ENCODE results near the gene CAPN11.

CAPN11 gene

GRCh38 chr6:44171899-44172546 lies 13.4 kb downstream of the CAPN11 start:
- ChIA-PET CTCF (interaction anchor here (0.6 to 3.3 kb wide), 44 partner anchors 9 to 980 kb away, joined by 3 to 114 read pairs (median 7); partner anchors contain the start of genes AARS2, HSP90AB1, SLC29A1 and SLC35B2), POLR2A (interaction anchor here (0.6 to 1.9 kb wide), 7 partner anchors 13 to 728 kb away, joined by 3 to 11 read pairs (median 7); partner anchors contain the start of genes HSP90AB1, SLC29A1 and SLC35B2)
- Histone ChIP-seq H3K4me1 (ENCODE audit: control insufficient read depth, insufficient read depth, low read length) (no peaks in the 10 kb centered on the region), H3K36me3 (ENCODE audit: control insufficient read depth in 2 of 2, insufficient read depth in 1 of 2, low read length in 2 of 2) (no peaks in the 10 kb centered on the region), H3K27ac (ENCODE audit: extremely low read depth, low read depth, low read length) (no peak overlapping the region), H3K9me3 (ENCODE audit: control insufficient read depth, insufficient read depth, low read depth, low read length) (no peaks in the 10 kb centered on the region), H3K4me3 (ENCODE audit: low read depth, low read length) (no peak overlapping the region)
- no peak for TF ChIP-seq SP3 (tag by site-specific recombination; IDR thresholded peaks at IDR 0.05)
- TF ChIP-seq ZNF366 (tag by site-specific recombination; conservative IDR thresholded peaks at IDR 0.05): no peak
- no peak for TF ChIP-seq GLIS1 (tag by site-specific recombination; IDR thresholded peaks at IDR 0.05)
- TF ChIP-seq HOXD13 (CRISPR knock-in tag; IDR thresholded peaks at IDR 0.05; ENCODE audit: borderline replicate concordance): no peak

GRCh38 chr6:44172731-44173500 lies 14.3 kb downstream of the CAPN11 start:
- H3K27ac ChIP-seq (ENCODE audit: extremely low read depth, low read depth, low read length): no peak overlapping the region
- ChIA-PET CTCF (interaction anchor here (0.6 to 3.3 kb wide), 49 partner anchors 8 to 1786 kb away, joined by 3 to 114 read pairs (median 7); partner anchors contain the start of genes AARS2, HSP90AB1, SLC29A1 and SLC35B2), POLR2A (interaction anchor here (0.5 to 1.9 kb wide), 10 partner anchors 12 to 729 kb away, joined by 3 to 11 read pairs (median 4); partner anchors contain the start of genes HSP90AB1, SLC29A1 and SLC35B2)
- no peak overlapping the region for H3K4me3 ChIP-seq (ENCODE audit: low read depth, low read length)
- no peaks in the 10 kb centered on the region for H3K36me3 ChIP-seq (ENCODE audit: control insufficient read depth in 2 of 2, insufficient read depth in 1 of 2, low read length in 2 of 2)
- H3K4me1 ChIP-seq (ENCODE audit: control insufficient read depth, insufficient read depth, low read length): no peaks in the 10 kb centered on the region
- H3K9me3 ChIP-seq (ENCODE audit: control insufficient read depth, insufficient read depth, low read depth, low read length): no peaks in the 10 kb centered on the region
- TF ChIP-seq ZNF433 (tag by site-specific recombination; IDR thresholded peaks at IDR 0.05; ENCODE audit: low read depth) (no peak), ZNF555 (tag by site-specific recombination; conservative IDR thresholded peaks at IDR 0.05) (no peak), PATZ1 (tag by site-specific recombination; IDR thresholded peaks at IDR 0.05) (0 out of 2 replicates have a peak, but pooled peaks have one; percentile 31), ZNF324 (tag by site-specific recombination; IDR thresholded peaks at IDR 0.05) (no peak), ZNF521 (tag by site-specific recombination; IDR thresholded peaks at IDR 0.05) (no peak), ZFHX2 (tag by site-specific recombination; conservative IDR thresholded peaks at IDR 0.05) (peak; percentile 96), PRDM1 (tag by site-specific recombination; IDR thresholded peaks at IDR 0.05) (peak; percentile 28; the same call in 1 of the 2 replicates), ZBTB17 (tag by site-specific recombination; IDR thresholded peaks at IDR 0.05) (peak; percentile 39; the same call in 1 of the 2 replicates), ZNF148 (tag by site-specific recombination; IDR thresholded peaks at IDR 0.05; ENCODE audit: borderline replicate concordance) (no peak), ZNF549 (tag by site-specific recombination; IDR thresholded peaks at IDR 0.05) (no peak), ZNF624 (tag by site-specific recombination; IDR thresholded peaks at IDR 0.05) (no peak), ZNF623 (tag by site-specific recombination; IDR thresholded peaks at IDR 0.05) (peak; percentile 97), KLF16 (tag by site-specific recombination; IDR thresholded peaks at IDR 0.05) (peak; percentile 66; the same call in 1 of the 2 replicates), ZNF660 (tag by site-specific recombination; IDR thresholded peaks at IDR 0.05) (peak; percentile 78; the same call in 1 of the 2 replicates), KLF17 (tag by site-specific recombination; IDR thresholded peaks at IDR 0.05) (peak; percentile 41; the same call in 1 of the 2 replicates), GLIS2 (tag by site-specific recombination; IDR thresholded peaks at IDR 0.05) (0 out of 2 replicates have a peak, but pooled peaks have one; percentile 30), ZNF2 (tag by site-specific recombination; IDR thresholded peaks at IDR 0.05) (peak; percentile 92), ZNF580 (tag by site-specific recombination; IDR thresholded peaks at IDR 0.05) (0 out of 2 replicates have a peak, but pooled peaks have one; percentile 32), SP7 (tag by site-specific recombination; IDR thresholded peaks at IDR 0.05) (peak; percentile 26; the same call in 1 of the 2 replicates), INSM2 (tag by site-specific recombination; IDR thresholded peaks at IDR 0.05) (no peak)

Measured in HEK293 (cell line).